GOT3 (cell line): ENCODE data around the gene MAB21L1.

Source experiments
- DNase-seq: peaks from one replicate; lab custom pipeline; 2025; ENCODE audit warnings: mixed read lengths; lab: John Stamatoyannopoulos, UW

MAB21L1 gene

GRCh38 chr13:35475960-35476943 lies at the start of gene MAB21L1:
TSS of gene MAB21L1 (minus strand) at chr13:35476689. CDS start at chr13:35476138, 551 bp downstream.
- no peak for DNase-seq

DNA sequence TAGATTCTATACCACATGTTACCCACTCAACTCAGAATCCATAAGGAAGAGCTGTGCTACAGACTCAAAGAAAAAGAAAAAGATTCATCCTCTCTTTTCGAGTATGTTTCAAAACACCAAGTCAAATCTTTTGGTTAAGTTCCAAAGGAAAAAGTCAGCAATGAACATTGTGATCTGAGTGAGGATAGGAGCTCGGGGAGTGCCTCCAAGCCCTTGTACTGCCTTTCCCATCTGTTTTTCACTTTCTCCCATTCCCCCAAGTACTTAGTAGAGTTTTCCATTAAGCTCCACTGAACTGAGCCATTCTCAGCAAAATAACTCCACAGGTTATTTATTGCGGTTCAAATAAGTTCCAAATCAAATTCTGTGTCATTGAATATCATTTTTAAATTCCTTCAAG lies 47.7 kb upstream of the MAB21L1 start:
- no peak for DNase-seq

- DNase-seq: no peak
Observed at GRCh38 chr13:35518337-35518946, 42.0 kb upstream of the MAB21L1 start.

DNA sequence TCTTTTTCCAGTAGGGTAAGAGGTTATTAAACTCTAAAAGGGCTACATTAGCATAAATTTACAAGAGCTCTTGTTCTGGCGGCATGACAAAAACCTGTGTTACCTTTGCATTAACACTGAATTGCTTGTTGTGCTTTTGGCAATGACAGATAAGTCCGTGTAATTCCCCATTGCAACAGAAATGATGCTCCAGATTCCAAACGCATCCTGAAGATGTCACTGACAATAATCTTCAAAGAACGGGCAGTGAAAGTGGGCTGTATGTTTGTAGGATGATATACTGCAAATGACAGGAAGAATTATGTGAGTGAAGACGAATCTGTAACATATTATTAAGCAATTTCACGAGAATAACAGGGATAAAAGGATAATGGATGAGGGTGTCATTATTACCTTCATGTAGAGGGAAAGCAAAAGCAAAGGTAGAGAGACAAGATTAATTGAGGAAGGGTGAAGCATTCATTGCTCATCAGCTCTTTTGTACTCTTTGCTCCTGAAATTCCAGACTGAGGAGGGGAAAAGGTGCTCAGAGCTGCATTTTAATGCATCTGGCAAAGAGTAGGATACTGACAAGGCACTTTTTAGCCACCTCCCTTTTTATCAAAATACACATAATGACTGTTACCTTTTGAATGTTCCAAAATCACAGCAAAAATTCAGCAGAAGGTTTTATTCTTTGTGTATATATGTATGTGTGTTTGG lies 38.5 kb upstream of the MAB21L1 start:
- DNase-seq: no peak

DNA sequence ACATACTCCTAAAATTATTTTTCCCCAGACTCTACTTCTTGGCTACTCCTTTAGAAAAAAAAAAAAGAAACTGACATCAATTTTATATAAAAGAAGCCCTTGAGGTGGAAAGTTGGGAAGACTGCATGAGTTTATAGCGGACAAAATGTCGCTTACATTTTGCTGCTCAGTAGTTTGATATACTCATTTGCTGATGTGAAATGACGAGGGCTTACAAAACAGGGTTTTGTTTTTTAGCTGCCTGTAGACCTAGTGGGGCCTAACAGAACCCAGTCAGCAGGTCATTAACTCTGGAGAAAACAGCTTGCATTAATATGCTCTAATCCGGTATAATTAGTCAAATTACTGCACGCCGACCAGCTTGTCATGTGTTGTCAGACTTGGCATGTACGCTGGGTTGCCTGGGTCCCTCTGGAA lies 37.6 kb upstream of the MAB21L1 start:
- no peak for DNase-seq

DNA sequence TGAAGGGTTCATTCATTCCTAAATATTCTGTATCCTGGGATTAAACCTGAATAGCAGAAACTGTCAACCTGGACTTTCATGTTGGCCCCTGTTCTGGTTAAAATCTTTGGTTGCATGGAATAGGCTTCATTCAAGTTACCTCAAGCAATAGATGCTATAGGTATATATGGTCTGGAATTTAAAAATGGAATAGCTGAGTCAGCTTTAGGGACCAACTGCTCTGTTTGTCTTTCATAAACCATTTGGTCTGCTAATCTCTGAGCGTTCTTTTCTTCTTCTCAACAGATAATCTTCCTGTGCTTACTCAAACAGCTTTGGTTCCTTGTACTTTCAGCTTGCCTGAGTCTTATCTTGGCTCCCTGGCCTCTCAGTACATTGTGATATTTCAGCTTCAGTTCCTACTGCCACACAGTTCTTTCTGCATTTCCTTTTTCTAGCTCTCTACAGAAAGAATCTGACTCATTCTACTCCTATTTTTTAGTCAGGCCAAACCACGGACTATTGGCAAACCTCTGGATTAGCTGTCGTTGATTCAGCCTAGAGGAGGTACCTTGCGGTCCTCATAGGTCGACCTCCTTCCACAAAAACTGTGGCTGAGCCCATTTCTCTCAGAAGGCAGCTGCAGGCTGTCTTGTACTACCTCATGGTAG lies 35.9 kb upstream of the MAB21L1 start:
- DNase-seq: peak; percentile 28

- no peak for DNase-seq
Observed at GRCh38 chr13:35502456-35502855, 26.0 kb upstream of the MAB21L1 start.

GRCh38 chr13:35501661-35502235 lies 25.3 kb upstream of the MAB21L1 start:
- DNase-seq: no peak

- DNase-seq: no peak
Observed at GRCh38 chr13:35500144-35500543, 23.7 kb upstream of the MAB21L1 start.

GRCh38 chr13:35499676-35500075 lies 23.2 kb upstream of the MAB21L1 start:
- DNase-seq: no peak

GRCh38 chr13:35499196-35499662 lies 22.7 kb upstream of the MAB21L1 start:
- no peak for DNase-seq

- no peak for DNase-seq
Observed at GRCh38 chr13:35498231-35498630, 21.7 kb upstream of the MAB21L1 start.

DNA sequence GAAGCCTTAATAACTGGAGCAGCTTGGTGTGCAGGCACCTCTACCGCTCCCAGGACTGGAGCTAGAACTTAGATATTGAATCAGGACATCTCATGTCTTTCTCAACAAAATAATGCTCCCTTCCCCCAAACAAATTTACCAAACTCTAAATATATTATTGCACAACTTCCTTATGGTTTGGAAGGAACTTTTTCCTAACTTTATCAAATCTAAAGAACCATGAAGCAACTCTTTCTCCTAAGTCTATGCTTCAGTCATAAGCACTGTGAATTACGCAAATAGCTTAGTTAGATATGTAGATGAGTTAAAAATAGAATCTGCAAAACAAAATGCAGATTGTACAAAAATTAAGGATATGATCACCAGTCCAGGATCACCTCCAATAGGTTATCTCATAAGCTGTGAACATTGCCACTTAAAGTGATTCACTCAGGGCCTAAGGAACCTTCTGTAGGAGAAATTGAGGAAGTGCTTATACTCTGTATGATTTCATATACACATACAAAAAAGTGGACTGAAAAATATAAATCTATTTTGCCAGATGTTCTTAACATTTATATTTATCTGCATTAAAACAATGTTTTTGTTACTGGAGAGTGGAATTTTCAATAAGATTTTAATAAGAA lies 20.4 kb upstream of the MAB21L1 start:
- DNase-seq: no peak

- DNase-seq: no peak
Observed at GRCh38 chr13:35496006-35496405, 19.5 kb upstream of the MAB21L1 start.

DNA sequence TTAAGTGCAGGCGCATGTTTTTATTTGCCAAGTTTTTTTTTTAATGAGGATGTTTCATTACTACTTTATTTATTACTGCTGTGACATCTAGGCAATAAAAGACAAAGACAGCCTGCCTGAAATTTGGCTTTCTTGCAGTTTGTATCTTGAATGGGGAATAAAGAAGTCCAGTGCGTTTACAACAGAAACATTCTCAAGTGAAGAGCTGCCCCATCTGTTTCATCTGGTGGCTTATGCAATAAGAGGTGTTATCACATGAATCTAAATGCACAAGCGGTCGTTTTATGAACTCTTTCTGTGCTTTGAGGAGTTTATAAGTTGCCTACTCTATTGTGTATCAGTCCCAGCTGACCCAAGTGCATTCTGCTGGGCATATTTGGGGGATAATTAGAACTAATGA lies 12.6 kb upstream of the MAB21L1 start:
- no peak for DNase-seq

- DNase-seq: no peak
Observed at GRCh38 chr13:35485424-35485823, 8.9 kb upstream of the MAB21L1 start.

DNA sequence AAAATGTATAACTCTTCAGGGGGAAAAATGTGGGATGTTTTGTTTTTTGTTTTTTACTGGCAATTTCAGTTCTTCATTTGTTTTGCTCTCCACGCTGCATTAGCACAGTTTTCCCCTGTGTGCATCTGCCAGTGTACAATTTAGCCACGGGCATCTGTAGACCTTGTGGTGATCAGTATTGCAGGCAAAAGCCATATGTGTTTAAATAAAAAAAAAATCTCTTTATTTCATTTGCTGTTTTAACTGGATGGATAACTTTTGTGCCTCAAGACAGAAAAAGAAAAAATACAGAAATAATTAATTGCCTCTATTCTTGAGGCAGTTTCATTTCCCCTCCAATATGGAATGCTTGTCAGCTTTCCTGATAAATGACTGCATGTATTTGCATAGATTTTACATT lies 7.9 kb upstream of the MAB21L1 start:
- no peak for DNase-seq

DNA sequence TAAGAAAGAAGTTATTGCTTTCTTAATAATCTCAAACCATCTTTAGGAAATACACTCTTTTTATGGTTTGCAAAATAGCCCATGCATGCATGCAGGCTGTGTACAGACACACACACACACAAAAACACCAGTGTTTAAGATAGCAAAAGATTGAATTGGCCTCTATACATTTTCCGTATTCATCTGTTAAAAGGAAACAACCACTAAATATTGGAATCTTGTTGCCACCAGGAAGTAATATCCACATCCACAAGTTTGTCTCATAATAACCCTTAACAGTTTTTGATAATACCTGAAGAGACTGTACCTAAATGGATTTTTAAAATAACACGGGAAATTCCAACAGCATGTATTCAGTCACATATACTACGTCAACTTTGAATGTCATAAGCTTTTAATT lies 7.3 kb upstream of the MAB21L1 start:
- DNase-seq: no peak

DNA sequence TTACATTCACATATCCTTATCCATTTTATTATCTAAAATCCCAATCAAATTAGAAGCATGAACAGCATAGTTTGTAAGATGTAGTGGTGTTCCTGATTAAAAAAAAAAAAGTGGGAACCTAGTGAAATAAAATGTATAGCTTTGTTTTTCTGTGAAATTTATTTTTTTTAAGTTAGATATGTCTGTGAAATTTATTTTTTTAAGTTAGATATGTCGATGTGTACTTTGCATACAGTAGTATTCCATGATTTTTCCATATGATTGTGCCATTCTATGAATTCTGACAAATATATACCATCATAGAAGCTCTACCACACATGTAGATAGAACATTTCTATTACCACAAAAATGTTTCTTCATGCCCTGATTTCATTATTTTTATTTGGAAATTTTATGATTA lies 6.0 kb upstream of the MAB21L1 start:
- DNase-seq: no peak

GRCh38 chr13:35481777-35482176 lies 5.3 kb upstream of the MAB21L1 start:
- no peak for DNase-seq

GRCh38 chr13:35480346-35480745 lies 3.9 kb upstream of the MAB21L1 start:
- no peak for DNase-seq
